Cardiac fibroblast (primary cell): ENCODE measurements around the gene CADM2.
"Not testable (repeated sequence)": the region's sequence is repeated elsewhere in the genome, so short reads cannot be mapped to it uniquely, and the experiment has no call there.

Source experiments
- DNase-seq, 2 donors: peaks; one replicate each; pipeline versions ENCODE4 v3.0.0 to v3.0.0-alpha.2; 2010; ENCODE audit warnings: low read depth in 2 of 2
- H3K4me3 ChIP-seq, 2 donors: replicated peaks in 1 of 2; 1 replicate in 1 of 2; 2 replicates in 1 of 2; pipeline ENCODE4 v1.5.1; 2011; ENCODE audit warnings: low read depth in 2 of 2, low read length in 2 of 2, mild to moderate bottlenecking in 2 of 2, moderate library complexity in 1 of 2
- TF ChIP-seq, protein P1 (sequence below): IDR thresholded peaks from one replicate; pipeline ENCODE4 v1.5.1; 2011; ENCODE audit warnings: low read depth, mild to moderate bottlenecking, low read length, inconsistent platforms

CADM2 gene

DNA sequence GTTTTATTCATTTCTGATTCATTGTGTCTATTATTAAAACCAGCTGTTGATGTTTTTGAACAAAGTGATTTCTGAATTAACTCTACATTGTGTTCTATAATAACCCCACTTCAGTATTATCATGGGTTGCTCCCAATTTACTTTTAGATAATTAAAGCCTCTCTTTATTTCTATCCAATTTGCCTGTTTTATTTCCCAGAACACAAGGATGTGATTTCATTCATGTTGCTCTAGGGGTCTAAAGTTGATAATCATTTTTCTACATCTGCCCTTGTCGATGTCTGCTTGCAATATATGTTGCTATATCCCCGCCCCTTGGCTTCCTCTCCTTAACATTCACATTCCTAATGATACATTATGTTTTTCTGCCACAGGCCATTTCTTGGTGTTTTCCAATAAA is 747.3 kb downstream of the CADM2 start:
- H3K4me3 ChIP-seq, result no peak overlapping the region
- TF ChIP-seq, protein P1, sequence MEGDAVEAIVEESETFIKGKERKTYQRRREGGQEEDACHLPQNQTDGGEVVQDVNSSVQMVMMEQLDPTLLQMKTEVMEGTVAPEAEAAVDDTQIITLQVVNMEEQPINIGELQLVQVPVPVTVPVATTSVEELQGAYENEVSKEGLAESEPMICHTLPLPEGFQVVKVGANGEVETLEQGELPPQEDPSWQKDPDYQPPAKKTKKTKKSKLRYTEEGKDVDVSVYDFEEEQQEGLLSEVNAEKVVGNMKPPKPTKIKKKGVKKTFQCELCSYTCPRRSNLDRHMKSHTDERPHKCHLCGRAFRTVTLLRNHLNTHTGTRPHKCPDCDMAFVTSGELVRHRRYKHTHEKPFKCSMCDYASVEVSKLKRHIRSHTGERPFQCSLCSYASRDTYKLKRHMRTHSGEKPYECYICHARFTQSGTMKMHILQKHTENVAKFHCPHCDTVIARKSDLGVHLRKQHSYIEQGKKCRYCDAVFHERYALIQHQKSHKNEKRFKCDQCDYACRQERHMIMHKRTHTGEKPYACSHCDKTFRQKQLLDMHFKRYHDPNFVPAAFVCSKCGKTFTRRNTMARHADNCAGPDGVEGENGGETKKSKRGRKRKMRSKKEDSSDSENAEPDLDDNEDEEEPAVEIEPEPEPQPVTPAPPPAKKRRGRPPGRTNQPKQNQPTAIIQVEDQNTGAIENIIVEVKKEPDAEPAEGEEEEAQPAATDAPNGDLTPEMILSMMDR, result no peak
- no peak for DNase-seq

- not testable (repeated sequence) for H3K4me3 ChIP-seq, DNase-seq
Observed at GRCh38 chr3:85708325-85708724, 749.5 kb downstream of the CADM2 start.

GRCh38 chr3:85709346-85709892 is 750.6 kb downstream of the CADM2 start:
- DNase-seq, result no peak
- TF ChIP-seq, protein P1, result no peak
- H3K4me3 ChIP-seq, result no peak overlapping the region

GRCh38 chr3:85710490-85710889 is 751.7 kb downstream of the CADM2 start:
- TF ChIP-seq, protein P1, result no peak
- peak in 1 of 2 donors; percentile 6 for DNase-seq

DNA sequence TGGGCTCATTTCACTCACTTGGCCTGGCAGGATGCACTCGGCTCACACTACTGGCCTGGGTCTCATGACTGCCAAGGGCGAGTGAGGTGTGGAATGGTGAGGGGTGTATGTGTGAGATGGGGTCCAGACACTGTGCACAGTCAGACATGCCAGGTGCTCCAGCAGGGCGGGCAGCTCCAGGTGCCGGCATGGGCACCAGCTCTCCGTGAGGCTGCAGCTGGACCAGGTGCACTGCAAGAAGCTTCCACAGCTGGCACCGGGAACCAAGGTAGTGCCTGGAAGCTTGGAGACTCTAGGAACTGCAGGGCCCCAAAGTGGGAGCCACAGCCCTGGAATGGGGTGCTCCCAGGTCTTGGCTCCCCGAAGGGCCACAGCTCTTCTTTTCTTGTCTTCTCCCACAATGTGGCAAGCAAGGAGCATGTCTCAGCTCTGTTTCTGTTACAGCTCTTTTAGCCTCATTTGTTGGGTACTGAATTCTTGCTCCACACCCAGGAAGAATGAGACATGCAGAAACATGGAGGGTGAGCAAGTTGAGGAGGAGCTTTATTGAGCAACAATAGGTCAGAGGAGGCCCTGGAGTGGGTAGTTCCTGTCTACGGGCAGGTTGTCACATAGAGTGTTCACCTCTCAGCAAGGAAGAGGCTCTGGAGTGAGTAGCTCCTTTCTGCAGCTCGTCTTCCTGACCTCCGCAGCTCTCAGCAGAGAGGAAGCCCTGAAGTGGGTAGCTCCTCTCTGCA is 762.8 kb downstream of the CADM2 start:
- no peak for DNase-seq
- H3K4me3 ChIP-seq, result no peak overlapping the region
- TF ChIP-seq, protein P1, result no peak

More at GRCh38 chr3:85710490-85710889, 751.7 kb downstream of the CADM2 start:
- H3K4me3 ChIP-seq, result no peak overlapping the region

GRCh38 chr3:85725809-85726208 is 767.0 kb downstream of the CADM2 start:
- TF ChIP-seq, protein P1, result no peak
- no peak for DNase-seq
- no peak overlapping the region for H3K4me3 ChIP-seq

DNA sequence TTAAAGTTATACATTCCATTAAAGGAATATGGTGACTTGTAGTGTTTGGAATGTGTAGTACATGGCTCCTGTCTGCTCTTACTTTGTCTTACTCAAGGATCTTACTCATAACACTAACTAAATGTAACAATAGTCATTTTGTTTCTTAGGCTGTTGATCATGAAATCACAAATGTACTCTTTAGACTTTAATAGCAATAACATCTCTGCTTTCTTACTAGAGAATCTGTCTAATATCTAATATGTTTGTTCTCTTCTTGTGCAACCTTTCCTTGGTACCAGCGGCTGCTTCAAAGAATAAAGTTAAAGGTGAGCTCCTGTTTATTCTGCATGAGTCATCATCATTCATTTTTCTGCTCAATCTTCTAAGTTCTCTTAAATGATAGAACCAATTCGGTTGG is 767.5 kb downstream of the CADM2 start:
- no peak overlapping the region for H3K4me3 ChIP-seq
- DNase-seq, result peak in 1 of 2 donors; percentile 4
- TF ChIP-seq, protein P1, result no peak
